ENCODE results near the gene CDH5. TPM values are rescaled to one million over a fixed set of nuclear protein-coding genes. Genes with fewer than 3 reads are reported as not detected.
A peak's percentile ranks its signal among the peaks of the same experiment; 100 is the strongest.

The CDH5 gene
- total and polyA plus RNA-seq, 2 of the 8 experiments (the other 6 are each of a cell fraction or from before 2014, with no cell fraction given): 0.32 TPM

GRCh38 chr16:66416136-66416535 lies 49.6 kb downstream of the CDH5 start:
- FAIRE-seq (no peak), DNase-seq (ENCODE audit: low read depth in 1 of 2, low spot score in 2 of 2) (no peak)
- Histone ChIP-seq H3K23ac (ENCODE audit: insufficient read length) (no peak overlapping the region), H3K27ac (ENCODE audit: low read depth, low read length) (no peak overlapping the region), H3K4me1 (replicated peaks in 1 of 4; ENCODE audit: control insufficient read depth in 3 of 4, insufficient read depth in 4 of 4, low read length in 3 of 4) (no peaks in the 10 kb centered on the region), H4K8ac (ENCODE audit: extremely low read depth, insufficient read depth, low read length) (no peak overlapping the region), H2BK15ac (ENCODE audit: low read length) (peak overlapping the region; percentile 22; the same call in 1 of the 2 replicates), H2AFZ (ENCODE audit: low read length) (no peak overlapping the region), H2BK5ac (ENCODE audit: low read depth, low read length) (no peak overlapping the region), H2BK120ac (replicated peaks; ENCODE audit: low read depth, low read length) (no peak overlapping the region), H2AK5ac (ENCODE audit: low read depth, low read length) (no peak overlapping the region), H2BK20ac (ENCODE audit: low read length) (no peak overlapping the region), H3K79me1 (ENCODE audit: low read depth, low read length) (no peaks in the 10 kb centered on the region), H3K56ac (replicated peaks; ENCODE audit: insufficient read length, low read depth, low read length) (no peak overlapping the region), H3K4ac (replicated peaks; ENCODE audit: insufficient read length, low read depth, low read length) (no peak overlapping the region), H3K27me3 (replicated peaks in 1 of 4; ENCODE audit: control insufficient read depth in 3 of 4, extremely low read depth in 1 of 4, insufficient read depth in 3 of 4, low read length in 3 of 4) (no peaks in the 10 kb centered on the region), H3K4me3 (ENCODE audit: extremely low read depth in 1 of 4, insufficient read depth in 2 of 4, low read depth in 3 of 4, low read length in 4 of 4) (no peak overlapping the region), H4K91ac (replicated peaks; ENCODE audit: insufficient read length, low read length) (no peak overlapping the region), H3K23me2 (ENCODE audit: low read depth, low read length) (no peaks in the 10 kb centered on the region), H3K36me3 (ENCODE audit: control insufficient read depth in 2 of 4, insufficient read depth in 4 of 4, low read length in 3 of 4) (no peaks in the 10 kb centered on the region), H4K20me1 (replicated peaks in 1 of 2; ENCODE audit: control insufficient read depth in 1 of 2, insufficient read depth in 2 of 2, low read length in 2 of 2) (no peaks in the 10 kb centered on the region), H3K79me2 (ENCODE audit: control insufficient read depth in 1 of 2, insufficient read depth in 2 of 2, low read length in 2 of 2) (no peaks in the 10 kb centered on the region), H4K5ac (ENCODE audit: insufficient read length, low read depth, low read length) (no peak overlapping the region), H3K9me3 (ENCODE audit: insufficient read depth in 2 of 2, low read depth in 1 of 2, low read length in 1 of 2) (no peaks in the 10 kb centered on the region), H3K4me2 (ENCODE audit: insufficient read depth in 1 of 2, low read depth in 2 of 2, low read length in 2 of 2) (no peak overlapping the region), H3K14ac (ENCODE audit: insufficient read length) (no peak overlapping the region), H3K18ac (ENCODE audit: extremely low read depth, low read length) (no peak overlapping the region), H3K9ac (replicated peaks in 1 of 4; ENCODE audit: extremely low read depth in 1 of 4, low read depth in 3 of 4, low read length in 3 of 4) (no peak overlapping the region), H2BK12ac (ENCODE audit: low read depth, low read length) (no peak overlapping the region)
- CTCF ChIA-PET (ENCODE audit: partially characterized antibody): interaction anchor here (1.0 to 2.1 kb wide), 2 partner anchors 9 to 99 kb away, joined by 3 to 5 read pairs; no protein-coding TSS in a partner anchor
- WGBS, 2 experiments (ENCODE audit: extremely low coverage in 1 of 2, insufficient coverage in 1 of 2, insufficient read length in 1 of 2, insufficient replicate concordance in 2 of 2, low coverage in 1 of 2, low lambda C conversion rate in 2 of 2, missing lambda C conversion rate in 1 of 2): 79% methylated on average over 1 of the region's 1 CpG; no CpG with 5 or more reads in 1 of the 2 experiments
- POLR2A ChIA-PET (ENCODE audit: partially characterized antibody): no interaction called here
- no peak for TF ChIP-seq RNF2 (IDR thresholded peaks at IDR 0.05; ENCODE audit: borderline replicate concordance, low read depth, low read length, missing control alignments, poor library complexity, severe bottlenecking)
- no peak for TF ChIP-seq TAF7 (optimal IDR thresholded peaks at IDR 0.05; ENCODE audit: borderline replicate concordance, low read depth, low read length)
- no peak for TF ChIP-seq SIN3A (conservative IDR thresholded peaks at IDR 0.05 in 1 of 2, IDR thresholded peaks at IDR 0.05 in 1 of 2; ENCODE audit: low read depth in 1 of 2, low read length in 2 of 2)
- no peak for TF ChIP-seq JUN (IDR thresholded peaks at IDR 0.05; ENCODE audit: low read depth, low read length)
- no peak for TF ChIP-seq SP2 (IDR thresholded peaks at IDR 0.05; ENCODE audit: low read length)
- no peak for TF ChIP-seq TEAD4 (IDR thresholded peaks at IDR 0.05; ENCODE audit: low read depth, low read length)
- no peak for TF ChIP-seq SAP30 (IDR thresholded peaks at IDR 0.05; ENCODE audit: insufficient read depth, insufficient replicate concordance, low read length)
- no peak for TF ChIP-seq TCF12 (IDR thresholded peaks at IDR 0.05; ENCODE audit: low read depth, low read length)
- no peak for TF ChIP-seq RAD21 (IDR thresholded peaks at IDR 0.05 in 1 of 2, conservative IDR thresholded peaks at IDR 0.05 in 1 of 2; ENCODE audit: low read depth in 2 of 2, low read length in 2 of 2)
